Stomach smooth muscle (tissue), 2 donors: ENCODE results near the gene ACTL6B.
"Not testable (repeated sequence)": the region's sequence is repeated elsewhere in the genome, so short reads cannot be mapped to it uniquely, and the experiment has no call there.

ENCODE experiments used
- H3K27ac ChIP-seq: one replicate; pipeline ENCODE4 v1.7.0; 2013; ENCODE audit warnings: mild to moderate bottlenecking, low read length, inconsistent platforms
- H3K27me3 ChIP-seq, 2 donors: one replicate each; pipeline ENCODE4 v1.7.0; 2013; ENCODE audit warnings: low read length in 2 of 2; ENCODE audit not compliant: insufficient read depth in 2 of 2, control insufficient read depth in 1 of 2
- H3K36me3 ChIP-seq, 2 donors: one replicate each; pipeline ENCODE4 v1.7.0; 2013; ENCODE audit warnings: low read length in 2 of 2; ENCODE audit not compliant: control insufficient read depth in 2 of 2, insufficient read depth in 2 of 2
- H3K4me1 ChIP-seq: one replicate; pipeline ENCODE4 v1.7.0; 2013; ENCODE audit warnings: low read length; ENCODE audit not compliant: control insufficient read depth, insufficient read depth
- H3K4me3 ChIP-seq, 2 donors: one replicate each; pipeline ENCODE4 v1.7.0; 2013; ENCODE audit warnings: low read length in 2 of 2
- H3K9ac ChIP-seq, 2 donors: one replicate each; pipeline ENCODE4 v1.7.0; 2013; ENCODE audit warnings: low read length in 2 of 2, mild to moderate bottlenecking in 1 of 2
- H3K9me3 ChIP-seq, 2 donors: one replicate each; pipeline ENCODE4 v1.7.0; 2013; ENCODE audit warnings: low read length in 2 of 2; ENCODE audit not compliant: control insufficient read depth in 2 of 2
- donor health status: healthy.
- donor health status: Pancreatic carcinoma.

ACTL6B gene

DNA sequence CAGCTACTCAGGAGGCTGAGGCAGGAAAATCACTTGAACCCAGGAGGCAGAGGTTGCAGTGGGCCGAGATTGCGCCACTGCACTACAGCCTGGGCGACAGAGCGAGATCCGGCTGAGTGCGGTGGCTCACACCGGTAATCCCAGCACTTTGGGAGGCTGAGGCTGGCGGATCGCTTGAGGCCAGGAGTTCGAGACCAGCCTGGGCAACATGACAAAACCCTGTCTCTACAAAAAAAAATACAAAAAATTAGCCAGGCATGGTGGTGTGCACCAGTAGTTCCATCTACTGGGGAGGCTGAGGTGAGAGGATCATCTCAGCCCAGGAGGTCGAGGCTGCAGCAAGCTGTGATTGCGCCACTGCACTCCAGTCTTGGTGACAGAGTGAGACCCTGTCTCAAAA lies 12.9 kb upstream of the ACTL6B start:
- H3K36me3 ChIP-seq, H3K9ac ChIP-seq, H3K9me3 ChIP-seq, H3K4me1 ChIP-seq, H3K27me3 ChIP-seq, H3K27ac ChIP-seq, H3K4me3 ChIP-seq: not testable (repeated sequence)

DNA sequence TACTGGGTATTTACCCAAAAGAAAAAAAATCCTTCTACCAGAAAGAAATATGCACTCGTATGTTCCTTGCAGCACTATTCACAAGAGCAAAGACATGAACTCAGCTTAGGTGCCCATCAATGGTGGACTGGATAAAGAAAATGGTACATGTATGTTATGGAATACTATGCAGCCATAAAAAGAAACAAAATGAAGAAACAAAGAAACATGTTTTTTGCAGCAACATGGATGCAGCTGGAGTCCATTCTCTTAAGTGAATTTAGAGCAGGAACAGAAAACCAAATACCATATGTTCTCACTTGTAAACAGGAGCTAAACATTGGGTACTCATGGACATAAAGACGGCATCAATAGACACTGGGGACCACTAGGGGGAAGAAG lies 11.8 kb upstream of the ACTL6B start:
- Histone ChIP-seq H3K27ac (no peak overlapping the region), H3K27me3 (no peaks in the 10 kb centered on the region), H3K4me3 (no peak overlapping the region), H3K36me3 (no peaks in the 10 kb centered on the region), H3K9me3 (no peaks in the 10 kb centered on the region), H3K9ac (no peak overlapping the region), H3K4me1 (peaks cover 1% of the 10 kb centered on the region)

DNA sequence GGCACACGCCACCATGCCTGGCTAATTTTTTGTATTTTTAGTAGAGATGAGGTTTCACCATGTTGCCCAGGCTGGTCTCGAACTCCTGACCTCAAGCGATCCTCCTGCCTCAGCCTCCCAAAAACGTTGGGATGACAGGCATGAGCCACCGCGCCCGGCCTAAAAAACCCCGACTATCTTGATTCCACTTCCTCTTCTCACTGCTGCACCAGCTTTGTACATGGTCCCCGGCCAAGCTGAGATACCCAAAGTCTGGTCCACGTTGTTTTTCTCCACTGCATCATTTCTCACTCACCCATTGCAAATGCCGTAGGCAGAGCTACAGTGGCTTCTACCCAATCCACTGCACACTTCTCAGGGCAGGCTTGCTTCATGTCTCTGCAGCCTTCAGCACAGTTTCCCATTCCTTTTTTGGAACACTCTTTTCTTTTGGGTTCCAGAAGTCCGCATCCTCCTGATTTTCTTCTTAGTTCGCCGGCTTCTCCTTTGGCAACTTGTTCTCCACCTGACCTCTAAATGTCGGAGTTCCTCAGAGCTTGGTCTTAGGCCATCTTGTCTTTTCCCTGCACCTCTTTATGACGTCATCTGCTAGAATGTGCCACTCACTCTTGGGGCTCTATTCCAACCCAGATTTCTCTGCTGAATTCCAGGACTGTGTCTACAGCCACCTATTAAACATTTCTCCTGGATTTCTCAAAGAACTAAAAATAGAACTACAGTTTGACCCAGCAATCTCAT lies 11.3 kb upstream of the ACTL6B start:
- Histone ChIP-seq H3K27me3 (no peaks in the 10 kb centered on the region), H3K9ac (no peak overlapping the region), H3K36me3 (no peaks in the 10 kb centered on the region), H3K27ac (no peak overlapping the region), H3K4me1 (no peaks in the 10 kb centered on the region), H3K9me3 (no peaks in the 10 kb centered on the region), H3K4me3 (no peak overlapping the region)

DNA sequence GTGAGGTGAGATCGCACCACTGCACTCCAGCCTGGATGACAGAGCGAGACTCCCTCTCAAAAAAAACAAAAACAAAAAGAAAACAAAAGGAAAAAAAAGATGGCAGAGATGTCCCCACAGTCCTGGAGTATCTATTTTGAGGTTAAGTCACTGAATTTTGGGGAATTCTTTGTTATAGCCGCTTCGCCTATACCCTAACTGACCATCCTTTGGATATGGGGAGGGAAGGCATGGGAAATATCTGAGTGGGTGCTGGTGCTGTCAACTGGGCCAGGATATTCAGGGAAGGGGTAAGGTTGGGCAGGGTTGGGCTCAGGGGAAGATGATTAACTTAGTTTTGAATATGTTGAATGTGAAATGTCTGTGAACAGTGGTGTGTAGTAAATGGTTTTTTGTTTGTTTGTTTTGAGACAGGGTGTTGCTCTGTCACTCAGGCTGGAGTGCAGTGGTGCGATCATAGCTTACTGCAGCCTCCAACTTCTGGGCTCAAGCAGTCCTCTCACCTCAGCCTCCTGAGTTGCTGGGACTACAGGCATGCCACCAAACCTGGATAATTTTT lies 9.0 kb upstream of the ACTL6B start:
- H3K27ac ChIP-seq, result no peak overlapping the region
- H3K27me3 ChIP-seq, result no peaks in the 10 kb centered on the region
- no peaks in the 10 kb centered on the region for H3K9me3 ChIP-seq
- no peak overlapping the region for H3K9ac ChIP-seq
- H3K36me3 ChIP-seq, result no peaks in the 10 kb centered on the region
- H3K4me3 ChIP-seq, result no peak overlapping the region
- no peaks in the 10 kb centered on the region for H3K4me1 ChIP-seq

DNA sequence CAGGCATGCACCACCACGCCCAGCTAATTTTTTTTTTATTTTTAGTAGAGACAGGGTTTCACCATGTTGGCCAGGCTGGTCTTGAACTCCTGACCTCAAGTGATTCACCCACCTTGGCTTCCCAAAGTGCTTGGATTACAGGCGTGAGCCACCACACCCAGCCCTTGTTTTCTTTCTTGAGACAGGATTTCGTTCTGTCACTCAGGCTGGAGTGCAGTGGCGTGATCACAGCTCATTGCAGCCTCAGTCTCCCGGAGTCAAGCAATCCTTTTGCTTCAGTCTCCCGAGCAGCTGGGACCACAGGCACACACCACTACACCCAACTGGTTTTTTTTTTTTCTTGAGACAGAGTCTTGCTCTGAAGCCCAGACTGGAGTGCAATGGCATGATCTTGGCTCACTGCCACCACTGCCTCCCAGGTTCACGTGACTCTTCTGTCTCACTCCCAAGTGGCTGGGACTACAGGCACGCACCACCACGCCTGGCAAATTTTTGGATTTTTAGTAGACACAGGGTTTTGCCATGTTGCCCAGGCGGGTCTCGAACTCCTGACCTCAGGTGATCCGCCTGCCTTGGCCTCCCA lies 6.0 kb upstream of the ACTL6B start:
- H3K9ac ChIP-seq, H3K4me3 ChIP-seq, H3K27ac ChIP-seq, H3K4me1 ChIP-seq, H3K9me3 ChIP-seq, H3K36me3 ChIP-seq: not testable (repeated sequence)
- H3K27me3 ChIP-seq, result peaks cover 6 to 11% of the 10 kb centered on the region in 2 donors

DNA sequence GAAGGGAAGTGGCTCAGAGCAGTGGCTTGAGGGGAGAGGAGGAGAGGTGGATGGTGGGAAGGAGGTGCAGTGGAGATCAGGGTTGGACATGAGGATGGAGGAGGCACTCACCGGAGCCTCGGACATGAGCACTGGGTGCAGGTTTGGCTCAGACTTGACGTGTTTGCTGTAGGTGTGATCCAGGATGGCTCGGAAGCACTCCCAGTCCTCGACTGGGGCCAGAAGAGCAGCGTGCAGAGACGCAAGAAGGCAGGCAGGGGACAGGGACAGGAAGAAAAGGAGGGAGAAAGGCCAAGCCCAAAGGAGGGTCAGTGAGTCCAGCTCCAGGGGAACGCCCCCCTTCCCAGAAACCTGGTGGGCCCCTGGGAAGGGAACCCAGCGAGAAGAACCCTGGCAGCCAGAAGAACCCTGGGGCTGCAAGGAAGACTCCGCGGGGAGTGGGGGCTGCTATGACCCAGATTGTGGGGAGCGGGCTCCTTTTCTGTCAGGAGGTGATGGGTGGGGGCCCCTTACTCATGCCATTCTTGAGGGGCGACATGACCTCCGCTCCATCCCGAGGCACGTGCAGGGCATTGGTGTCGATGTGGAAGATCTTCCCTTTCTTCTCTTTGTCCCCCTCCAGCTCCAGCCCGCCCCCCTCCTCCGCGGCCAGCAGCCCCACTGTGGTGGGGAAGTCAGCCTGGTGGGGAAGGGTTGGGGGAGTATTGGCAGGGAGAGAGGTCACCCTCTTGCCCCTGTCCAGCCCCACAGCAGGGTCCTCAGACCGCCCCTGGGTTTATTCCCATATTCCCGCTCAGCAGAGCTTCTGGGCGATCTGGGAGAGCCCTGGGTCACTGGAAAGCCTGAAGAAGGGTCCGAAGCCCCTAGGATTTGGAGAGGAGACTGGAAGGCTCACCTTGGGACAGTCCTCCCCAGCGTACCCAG lies 1.1 kb downstream of the ACTL6B start:
- Histone ChIP-seq H3K4me1 (peaks cover 5% of the 10 kb centered on the region), H3K9me3 (no peaks in the 10 kb centered on the region), H3K9ac (no peak overlapping the region), H3K27ac (no peak overlapping the region), H3K27me3 (peaks cover 31 to 36% of the 10 kb centered on the region in 2 donors), H3K36me3 (no peaks in the 10 kb centered on the region), H3K4me3 (no peak overlapping the region)

DNA sequence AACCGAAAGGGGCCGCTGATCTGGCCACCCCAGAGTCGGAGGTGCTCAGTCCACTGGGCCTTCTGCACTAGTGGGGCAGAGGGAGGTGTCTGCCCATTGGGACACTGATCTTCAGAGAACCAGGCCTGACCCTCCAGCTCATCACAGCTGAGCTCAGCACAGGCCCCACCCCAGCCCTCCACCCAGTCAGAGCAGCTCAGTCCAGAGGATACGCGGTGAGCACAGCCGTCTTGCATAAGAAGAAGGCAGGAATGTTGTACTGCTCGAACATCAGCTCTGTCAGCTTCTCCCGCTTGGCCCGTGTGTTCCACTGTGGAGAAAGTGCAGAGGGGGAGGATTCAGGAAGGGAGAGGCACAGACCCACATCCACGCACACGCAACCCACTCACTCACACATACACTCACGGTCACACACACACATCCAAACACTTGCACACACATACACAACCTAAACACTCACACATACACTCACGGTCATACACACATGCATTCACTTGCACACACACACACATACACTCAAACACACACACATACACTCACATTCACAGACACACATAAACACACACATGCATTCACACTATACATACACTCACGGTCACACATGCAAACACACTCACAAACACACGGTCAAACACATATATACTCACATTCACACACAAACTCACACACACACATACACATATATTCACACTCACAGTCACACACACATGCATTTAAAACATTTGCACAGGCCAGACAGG lies 6.3 kb downstream of the ACTL6B start:
- Histone ChIP-seq H3K9ac (no peak overlapping the region), H3K9me3 (no peaks in the 10 kb centered on the region), H3K4me1 (peaks cover 1% of the 10 kb centered on the region), H3K4me3 (no peak overlapping the region), H3K27me3 (peaks cover 17 to 27% of the 10 kb centered on the region in 2 donors), H3K27ac (no peak overlapping the region), H3K36me3 (no peaks in the 10 kb centered on the region)

DNA sequence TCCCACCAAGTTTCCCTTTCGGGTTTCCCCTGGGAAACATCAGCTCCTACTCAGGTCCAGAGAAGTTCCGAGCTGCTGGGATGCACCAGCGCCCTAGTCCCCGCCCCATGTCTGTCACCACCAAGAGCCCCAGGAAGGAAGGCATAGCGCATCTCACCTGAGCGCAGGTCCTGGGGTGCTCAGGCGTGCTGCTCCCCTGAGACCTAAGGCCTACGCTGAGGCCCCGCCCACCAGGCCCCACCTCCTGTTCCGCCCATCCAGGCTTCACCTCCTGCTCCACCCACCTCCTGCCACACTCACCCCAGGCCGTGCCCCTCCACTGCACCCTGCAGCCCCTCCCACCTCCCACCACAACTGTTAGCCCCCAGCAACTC lies 13.7 kb downstream of the ACTL6B start:
- H3K36me3 ChIP-seq, result no peaks in the 10 kb centered on the region
- H3K27ac ChIP-seq, result no peak overlapping the region
- peaks cover 16 to 18% of the 10 kb centered on the region in 2 donors for H3K27me3 ChIP-seq
- no peaks in the 10 kb centered on the region for H3K4me1 ChIP-seq
- no peaks in the 10 kb centered on the region for H3K9me3 ChIP-seq
- no peak overlapping the region for H3K4me3 ChIP-seq
- no peak overlapping the region for H3K9ac ChIP-seq

DNA sequence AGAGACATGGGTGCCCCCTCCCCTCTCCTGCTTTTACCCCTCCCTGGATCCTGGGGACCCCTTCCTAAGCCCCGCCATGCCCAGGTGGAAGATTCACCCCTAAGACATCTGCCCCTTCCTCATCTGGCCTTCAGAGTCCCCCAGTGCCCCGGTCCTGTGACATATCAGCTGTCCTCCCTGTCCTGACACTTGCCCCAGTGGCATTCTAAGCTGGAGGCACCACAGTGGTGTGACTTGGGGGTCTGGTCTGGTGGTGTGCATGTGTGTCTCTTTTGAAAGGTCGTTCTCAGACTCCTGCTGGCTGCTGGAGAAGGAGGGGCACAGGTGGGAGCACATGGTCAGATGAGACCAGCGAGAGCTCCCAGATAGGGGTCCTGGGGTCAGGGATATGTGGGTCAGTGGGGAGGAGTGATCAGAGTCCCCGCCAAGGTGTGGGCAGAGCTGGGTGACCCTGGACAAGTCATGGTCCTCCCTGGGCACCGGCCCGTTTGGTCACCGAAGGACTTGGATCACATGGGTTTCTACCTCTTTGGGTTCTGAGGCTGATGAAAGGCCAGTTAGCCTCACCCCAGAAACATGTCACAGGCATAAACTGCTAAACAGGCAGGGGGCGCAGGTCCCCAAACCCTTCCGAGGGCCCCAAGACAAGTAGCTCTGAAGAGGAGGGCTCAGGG lies 14.3 kb downstream of the ACTL6B start:
- no peak overlapping the region for H3K27ac ChIP-seq
- H3K36me3 ChIP-seq, result no peaks in the 10 kb centered on the region
- H3K4me3 ChIP-seq, result no peak overlapping the region
- no peak overlapping the region for H3K9ac ChIP-seq
- peaks cover 13 to 16% of the 10 kb centered on the region in 2 donors for H3K27me3 ChIP-seq
- H3K9me3 ChIP-seq, result no peaks in the 10 kb centered on the region
- no peaks in the 10 kb centered on the region for H3K4me1 ChIP-seq

DNA sequence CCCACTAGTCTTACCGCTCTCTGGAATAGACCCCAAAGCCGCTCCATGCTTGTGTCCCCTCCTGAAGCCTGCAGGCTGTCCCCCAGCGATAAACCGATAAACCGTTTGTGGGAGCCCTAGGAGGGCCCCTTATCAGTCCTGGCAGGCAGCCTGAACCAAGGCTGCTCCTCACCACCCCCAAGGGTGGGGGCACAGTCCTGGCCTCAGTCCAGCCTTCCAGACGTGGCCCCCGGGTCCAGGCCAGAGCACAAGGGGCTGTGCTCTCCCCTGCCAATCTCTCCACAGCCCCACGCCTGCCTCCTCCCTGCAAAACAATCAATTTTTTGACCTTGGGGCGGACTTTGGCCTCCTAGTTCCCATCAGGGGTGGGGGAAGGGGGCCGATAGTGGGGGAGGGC lies 14.8 kb downstream of the ACTL6B start, which contains the start of gene TFR2:
TSS of gene TFR2 (minus strand) at position 90 of the 397 bp plus-strand sequence. CDS start at position 47, 43 bp downstream.
- H3K4me3 ChIP-seq, result no peak within 1 kb of the TSS
- H3K9ac ChIP-seq, result no peak within 1 kb of the TSS

More for the DNA sequence above, 14.8 kb downstream of the ACTL6B start, which contains the start of gene TFR2:
- Histone ChIP-seq H3K27ac (no peak within 1 kb of the TSS), H3K36me3 (no peaks in the 10 kb centered on the region), H3K9me3 (no peaks in the 10 kb centered on the region), H3K27me3 (peaks cover 13 to 18% of the 10 kb centered on the region in 2 donors), H3K4me1 (no peaks in the 10 kb centered on the region)
